ENCODE measurements around the gene RPL21. TPM values are rescaled to one million over a fixed set of nuclear protein-coding genes. Genes with fewer than 3 reads are reported as not detected.

Gene RPL21
- total RNA-seq, 1 experiment from 2014 or later, result 1,158 TPM

- Mint-ChIP-seq H3K36me3 (ENCODE audit: insufficient read depth, unreplicated experiment) (no peaks in the 10 kb centered on the region), H3K27me3 (ENCODE audit: insufficient read depth, unreplicated experiment) (peaks cover 15% of the 10 kb centered on the region), H3K4me3 (ENCODE audit: unreplicated experiment) (no peak overlapping the region), H3K27ac (ENCODE audit: unreplicated experiment) (no peak overlapping the region), H3K9me3 (ENCODE audit: unreplicated experiment) (no peaks in the 10 kb centered on the region), H3K4me1 (ENCODE audit: low read depth, unreplicated experiment) (no peaks in the 10 kb centered on the region)
- intact Hi-C loops (cut with micrococcal nuclease; ENCODE audit: unreplicated experiment), result no loop called here
- TF ChIP-seq CTCF (IDR thresholded peaks at IDR 0.05; ENCODE audit: insufficient read depth in 1 of 2, low read depth in 1 of 2, low read length in 1 of 2, severe bottlenecking in 1 of 2, unreplicated experiment in 1 of 2), result no peak
- DNase-seq, result no peak
- Histone ChIP-seq H3K4me1 (no peaks in the 10 kb centered on the region), H3K36me3 (ENCODE audit: control insufficient read depth, insufficient read depth, low read length) (no peaks in the 10 kb centered on the region), H3K4me3 (ENCODE audit: low read depth, low read length) (no peak overlapping the region), H3K27me3 (replicated peaks; ENCODE audit: control insufficient read depth, insufficient read depth, low read length) (no peaks in the 10 kb centered on the region; the same call in 1 of the 2 replicates), H3K9me3 (no peaks in the 10 kb centered on the region)
- ChIA-PET POLR2A (interaction anchor here (0.6 kb wide), 1 partner anchor 432 kb away, joined by 4 read pairs; no protein-coding TSS in a partner anchor), CTCF (interaction anchor here (0.5 kb wide), 1 partner anchor 346 kb away, joined by 3 read pairs; no protein-coding TSS in a partner anchor)
- no TSS peak for BruUV-seq (replicated peaks)
Measured at GRCh38 chr13:27293076-27293691, 41.8 kb downstream of the RPL21 start.

- no peak overlapping the region for H3K4me3 Mint-ChIP-seq (ENCODE audit: unreplicated experiment)
- no peaks in the 10 kb centered on the region for H3K4me1 Mint-ChIP-seq (ENCODE audit: low read depth, unreplicated experiment)
- CTCF ChIA-PET, result no interaction called here
- Histone ChIP-seq H3K36me3 (ENCODE audit: control insufficient read depth, insufficient read depth, low read length) (no peaks in the 10 kb centered on the region), H3K9me3 (no peaks in the 10 kb centered on the region), H3K27me3 (replicated peaks; ENCODE audit: control insufficient read depth, insufficient read depth, low read length) (peaks cover 1% of the 10 kb centered on the region; the same call in 1 of the 2 replicates), H3K4me1 (no peaks in the 10 kb centered on the region), H3K4me3 (ENCODE audit: low read depth, low read length) (no peak overlapping the region)
- no peak for DNase-seq
- no peaks in the 10 kb centered on the region for H3K9me3 Mint-ChIP-seq (ENCODE audit: unreplicated experiment)
- no peaks in the 10 kb centered on the region for H3K36me3 Mint-ChIP-seq (ENCODE audit: insufficient read depth, unreplicated experiment)
- BruUV-seq (replicated peaks), result no TSS peak
- H3K27me3 Mint-ChIP-seq (ENCODE audit: insufficient read depth, unreplicated experiment), result peaks cover 16% of the 10 kb centered on the region
- intact Hi-C loops (cut with micrococcal nuclease; ENCODE audit: unreplicated experiment), result no loop called here
- H3K27ac Mint-ChIP-seq (ENCODE audit: unreplicated experiment), result no peak overlapping the region
- no peak for TF ChIP-seq CTCF (IDR thresholded peaks at IDR 0.05; ENCODE audit: insufficient read depth in 1 of 2, low read depth in 1 of 2, low read length in 1 of 2, severe bottlenecking in 1 of 2, unreplicated experiment in 1 of 2)
- POLR2A ChIA-PET, result no interaction called here
Measured at GRCh38 chr13:27293873-27294515, 42.6 kb downstream of the RPL21 start.

GRCh38 chr13:27295096-27295495, 43.7 kb downstream of the RPL21 start:
- Mint-ChIP-seq H3K36me3 (ENCODE audit: insufficient read depth, unreplicated experiment) (no peaks in the 10 kb centered on the region), H3K27ac (ENCODE audit: unreplicated experiment) (no peak overlapping the region), H3K9me3 (ENCODE audit: unreplicated experiment) (no peaks in the 10 kb centered on the region), H3K4me1 (ENCODE audit: low read depth, unreplicated experiment) (no peaks in the 10 kb centered on the region), H3K27me3 (ENCODE audit: insufficient read depth, unreplicated experiment) (peaks cover 16% of the 10 kb centered on the region), H3K4me3 (ENCODE audit: unreplicated experiment) (no peak overlapping the region)
- Histone ChIP-seq H3K4me1 (no peaks in the 10 kb centered on the region), H3K9me3 (no peaks in the 10 kb centered on the region), H3K36me3 (ENCODE audit: control insufficient read depth, insufficient read depth, low read length) (no peaks in the 10 kb centered on the region), H3K4me3 (ENCODE audit: low read depth, low read length) (no peak overlapping the region), H3K27me3 (replicated peaks; ENCODE audit: control insufficient read depth, insufficient read depth, low read length) (peaks cover 1% of the 10 kb centered on the region; the same call in 1 of the 2 replicates)
- intact Hi-C loops (cut with micrococcal nuclease; ENCODE audit: unreplicated experiment), result no loop called here
- TF ChIP-seq CTCF (IDR thresholded peaks at IDR 0.05; ENCODE audit: insufficient read depth in 1 of 2, low read depth in 1 of 2, low read length in 1 of 2, severe bottlenecking in 1 of 2, unreplicated experiment in 1 of 2), result no peak
- no peak for DNase-seq
- BruUV-seq (replicated peaks), result no TSS peak
- CTCF ChIA-PET, result no interaction called here
- POLR2A ChIA-PET, result no interaction called here
